Measurements from ENCODE around the gene VPS37C.

GRCh38 chr11:61134801-61135257 lies 26.4 kb downstream of the VPS37C start:
- TF ChIP-seq CTCF (IDR thresholded peaks at IDR 0.05) (no peak), POLR2A (IDR thresholded peaks at IDR 0.05) (no peak), EP300 (IDR thresholded peaks at IDR 0.05) (no peak)

Measured in tibial nerve (tissue), 4 donors.